NCI-H2227 (cell line): ENCODE data around the gene LMTK2.
A peak's percentile ranks its signal among the peaks of the same experiment; 100 is the strongest.

ENCODE experiments used
- DNase-seq: peaks from one replicate; lab custom pipeline; 2025; ENCODE audit not compliant: unreplicated experiment; lab: John Stamatoyannopoulos, UW

LMTK2 gene

DNA sequence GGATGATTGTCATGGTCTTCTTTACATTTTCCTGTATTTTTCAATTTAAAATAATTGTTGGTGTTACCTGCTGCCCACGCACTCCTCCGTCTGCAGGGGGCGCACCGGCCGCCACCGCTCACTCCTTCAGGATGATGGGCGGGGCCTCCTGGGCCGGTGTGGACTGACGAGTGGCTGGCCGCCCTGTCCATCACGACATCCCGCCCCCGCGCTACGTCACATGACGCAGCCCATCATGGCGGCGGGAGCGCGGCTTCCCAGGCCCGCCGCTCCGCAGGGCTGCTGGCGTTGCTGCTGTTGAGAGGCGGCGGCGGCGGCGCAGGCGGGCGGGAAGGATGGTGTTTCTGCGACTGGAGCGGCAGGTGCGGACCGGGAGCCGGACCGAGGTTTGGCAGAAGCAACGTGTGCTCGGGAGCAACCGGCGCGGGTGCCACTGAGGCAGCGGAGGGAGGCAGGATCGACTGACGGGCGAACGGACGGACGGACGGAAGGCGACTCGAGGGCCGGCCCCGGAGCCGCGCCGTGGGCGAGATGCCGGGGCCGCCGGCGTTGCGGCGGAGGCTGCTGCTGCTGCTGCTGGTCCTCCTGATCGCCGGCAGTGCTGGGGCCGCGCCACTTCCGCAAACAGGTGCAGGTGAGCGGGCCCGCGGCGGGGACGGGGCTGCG is at the start of gene LMTK2:
LMTK2 (plus strand) TSS at position 216 of the 666 bp plus-strand sequence; CDS start at position 532, 316 bp downstream.
- peak; percentile 96 for DNase-seq

DNA sequence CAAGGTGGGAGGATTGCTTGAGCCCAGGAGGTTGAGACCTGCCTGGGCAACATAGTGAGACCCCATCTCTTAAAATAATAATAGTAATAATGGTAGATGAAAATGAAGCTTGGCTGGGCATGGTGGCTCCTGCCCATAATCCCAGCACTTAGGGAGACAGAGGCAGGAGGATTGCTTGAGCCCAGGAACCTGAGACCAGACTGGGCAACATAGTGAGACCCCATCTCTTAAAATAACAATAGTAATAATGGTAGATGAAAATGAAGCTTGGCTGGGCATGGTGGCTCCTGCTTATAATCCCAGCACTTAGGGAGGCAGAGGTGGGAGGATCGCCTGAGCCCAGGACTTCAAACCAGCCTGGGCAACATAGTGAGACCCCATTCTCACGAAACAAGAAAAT is 49.5 kb upstream of the LMTK2 start:
- DNase-seq = no peak

DNA sequence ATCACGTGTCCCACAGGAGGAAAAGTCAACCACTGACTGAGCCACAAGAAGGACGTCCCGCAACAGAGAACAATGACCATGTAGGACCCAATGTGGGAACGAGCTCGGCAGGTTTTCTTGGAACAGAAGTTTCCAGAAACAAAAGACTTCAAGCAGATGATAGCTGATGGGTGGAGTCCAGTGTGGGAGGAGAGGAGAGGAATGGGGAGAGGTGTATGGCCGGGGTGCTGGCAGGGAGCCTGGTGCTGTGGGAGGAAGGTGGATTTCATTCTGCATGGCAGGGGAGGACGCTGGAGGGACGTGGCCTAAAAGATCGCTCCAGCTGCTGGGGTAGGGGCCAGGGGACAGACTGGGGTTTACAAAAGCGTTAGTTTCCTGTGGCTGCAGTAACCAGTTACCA is 48.5 kb upstream of the LMTK2 start:
- no peak for DNase-seq

DNA sequence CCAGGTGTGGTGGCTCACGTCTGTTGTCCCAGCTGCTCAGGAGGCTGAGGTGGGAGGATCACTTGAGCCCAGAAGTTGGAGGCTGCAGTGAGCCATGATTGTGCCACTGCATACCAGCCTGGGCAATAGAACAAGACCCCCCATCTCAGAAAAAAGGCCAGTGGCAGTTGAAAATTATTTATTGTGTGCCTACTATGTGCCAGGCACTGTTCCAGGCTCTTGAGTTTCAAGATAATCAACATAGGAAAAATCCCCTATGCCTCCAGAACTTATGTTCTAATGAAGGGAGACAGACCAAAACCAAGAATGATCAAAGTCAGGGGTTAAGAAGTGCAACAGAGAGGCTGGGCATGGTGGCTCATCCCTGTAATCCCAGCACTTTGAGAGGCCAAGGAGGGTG is 42.4 kb upstream of the LMTK2 start:
- no peak for DNase-seq

DNA sequence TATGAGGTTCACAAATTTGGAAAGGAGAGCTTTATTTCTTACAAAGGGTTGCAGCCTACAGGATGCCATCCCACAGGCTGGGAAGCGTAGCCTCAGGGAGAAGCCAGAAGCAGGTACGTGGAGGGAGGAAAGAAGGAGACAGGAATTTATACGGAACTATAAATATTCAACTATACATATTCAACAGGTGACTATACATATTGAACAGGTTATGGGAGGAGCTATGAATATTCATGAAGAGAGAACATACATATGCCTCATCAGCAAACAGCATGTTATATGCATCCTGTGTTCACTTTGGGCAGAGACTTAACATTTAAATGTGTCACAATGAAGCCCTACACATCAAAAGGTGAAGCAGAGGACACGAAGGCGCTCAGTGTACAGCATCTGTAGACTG is 40.5 kb upstream of the LMTK2 start:
- no peak for DNase-seq

DNA sequence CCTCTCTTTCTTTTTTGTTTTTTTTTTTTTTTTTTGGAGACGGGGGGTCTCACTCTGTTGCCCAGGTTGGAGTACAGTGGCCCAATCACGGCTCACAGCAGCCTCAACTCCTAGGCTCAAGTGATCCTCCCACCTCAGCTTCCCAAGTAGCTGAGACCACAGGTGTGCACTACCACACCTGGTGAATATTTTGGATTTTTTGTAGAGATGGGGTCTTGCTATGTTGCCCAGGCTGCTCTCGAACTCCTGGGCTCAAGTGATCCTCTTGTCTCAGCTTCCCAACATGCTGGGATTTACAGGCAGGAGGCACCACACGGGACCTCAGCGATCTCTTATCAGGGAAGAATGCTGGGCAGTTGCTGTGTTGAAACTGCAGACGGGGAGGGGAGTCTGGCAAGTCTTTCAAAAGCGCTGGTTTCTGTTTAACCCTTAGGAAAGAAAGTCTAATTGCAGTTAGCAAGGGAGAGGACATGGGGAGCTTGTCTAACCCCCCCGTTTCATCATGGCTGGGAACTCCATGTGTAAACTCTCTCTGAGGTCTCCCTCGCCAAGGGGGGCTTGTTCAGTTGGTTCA is 39.6 kb upstream of the LMTK2 start:
- DNase-seq = no peak

DNA sequence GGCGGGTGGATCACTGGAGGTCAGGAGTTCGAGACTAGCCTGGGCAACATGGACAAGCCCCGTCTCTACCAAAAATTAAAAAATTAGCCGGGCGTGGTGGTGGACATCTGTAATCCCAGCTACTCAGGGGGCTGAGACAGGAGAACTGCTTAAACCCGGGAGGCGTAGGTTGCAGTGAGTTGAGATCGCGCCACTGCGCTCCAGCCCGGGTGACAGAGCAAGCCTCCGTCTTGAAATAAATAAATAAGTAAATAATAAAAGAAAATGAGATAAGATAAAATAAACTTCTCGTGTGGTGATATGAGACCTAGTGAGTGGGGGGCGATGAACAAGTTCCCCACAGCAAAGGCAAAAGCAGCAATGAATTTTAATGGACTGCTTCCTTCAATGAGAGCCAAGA is 33.6 kb upstream of the LMTK2 start:
- no peak for DNase-seq

DNA sequence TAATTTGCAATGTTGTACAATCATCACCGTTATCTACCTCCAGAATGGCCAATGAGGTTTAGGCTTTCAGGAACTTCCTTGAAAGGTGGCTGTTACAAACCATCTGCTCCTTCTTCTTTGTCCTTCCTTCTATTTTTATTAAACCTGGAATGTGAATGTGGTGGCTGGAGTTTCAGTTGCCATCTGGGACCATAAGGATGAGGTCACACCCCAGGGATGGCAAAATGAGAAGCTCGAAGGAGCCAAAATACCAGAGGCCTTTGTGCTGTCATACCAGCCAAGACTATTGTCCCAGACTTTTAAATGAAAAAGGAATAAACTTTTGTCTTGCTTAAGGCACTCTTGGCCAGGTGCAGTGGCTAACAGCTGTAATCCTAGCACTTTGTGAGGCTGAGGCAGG is 30.9 kb upstream of the LMTK2 start:
- no peak for DNase-seq

DNA sequence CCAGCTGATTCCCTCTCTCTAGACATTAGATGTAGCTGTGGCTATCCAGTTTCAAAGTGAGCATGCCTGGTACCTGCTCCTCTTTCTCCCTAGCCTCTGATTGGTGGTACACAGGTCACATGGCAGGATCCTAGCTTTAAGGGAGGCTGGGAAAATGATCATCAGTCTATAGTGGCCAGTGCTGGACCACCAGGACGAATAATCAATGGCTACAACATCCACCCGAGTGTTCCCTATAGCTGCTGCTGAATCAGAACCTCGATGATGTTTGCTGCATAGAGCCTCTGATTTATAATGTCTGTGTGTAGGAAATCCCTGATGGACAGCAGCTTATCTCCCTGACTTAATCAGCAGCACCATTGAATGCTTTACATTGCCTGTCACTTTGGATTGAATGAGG is 28.9 kb upstream of the LMTK2 start:
- no peak for DNase-seq

DNA sequence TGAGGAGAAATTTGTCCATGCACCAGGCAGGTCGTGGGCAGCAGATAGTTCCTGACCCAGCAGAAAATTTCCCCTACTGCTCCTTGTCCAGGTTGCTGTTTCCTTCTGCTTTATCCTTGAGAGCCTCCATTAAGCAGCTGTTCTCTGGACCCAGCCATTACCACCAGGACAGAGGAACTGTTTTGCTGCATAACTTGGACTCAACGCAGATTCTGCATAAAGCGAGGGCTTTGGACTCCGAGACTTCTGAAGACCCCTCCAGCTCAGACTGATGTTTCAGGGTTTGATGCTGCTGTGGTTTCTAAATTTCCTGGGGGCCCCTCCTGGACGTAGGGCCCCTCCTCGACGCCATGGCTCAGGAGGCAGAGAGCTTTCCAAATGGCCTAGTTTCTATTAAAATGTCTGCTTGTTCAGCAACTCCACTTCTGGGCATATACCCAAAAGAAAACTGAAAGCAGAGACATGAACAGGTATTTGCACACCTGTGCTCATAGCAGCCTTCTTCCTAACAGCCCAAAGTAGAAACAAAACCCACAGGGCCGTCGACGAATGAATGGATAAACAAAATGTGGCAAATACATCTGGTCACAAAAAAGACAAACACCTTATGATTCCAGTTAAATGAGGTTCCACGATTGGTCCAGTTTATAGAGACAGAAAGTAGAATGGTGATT is 28.3 kb upstream of the LMTK2 start:
- DNase-seq = no peak

DNA sequence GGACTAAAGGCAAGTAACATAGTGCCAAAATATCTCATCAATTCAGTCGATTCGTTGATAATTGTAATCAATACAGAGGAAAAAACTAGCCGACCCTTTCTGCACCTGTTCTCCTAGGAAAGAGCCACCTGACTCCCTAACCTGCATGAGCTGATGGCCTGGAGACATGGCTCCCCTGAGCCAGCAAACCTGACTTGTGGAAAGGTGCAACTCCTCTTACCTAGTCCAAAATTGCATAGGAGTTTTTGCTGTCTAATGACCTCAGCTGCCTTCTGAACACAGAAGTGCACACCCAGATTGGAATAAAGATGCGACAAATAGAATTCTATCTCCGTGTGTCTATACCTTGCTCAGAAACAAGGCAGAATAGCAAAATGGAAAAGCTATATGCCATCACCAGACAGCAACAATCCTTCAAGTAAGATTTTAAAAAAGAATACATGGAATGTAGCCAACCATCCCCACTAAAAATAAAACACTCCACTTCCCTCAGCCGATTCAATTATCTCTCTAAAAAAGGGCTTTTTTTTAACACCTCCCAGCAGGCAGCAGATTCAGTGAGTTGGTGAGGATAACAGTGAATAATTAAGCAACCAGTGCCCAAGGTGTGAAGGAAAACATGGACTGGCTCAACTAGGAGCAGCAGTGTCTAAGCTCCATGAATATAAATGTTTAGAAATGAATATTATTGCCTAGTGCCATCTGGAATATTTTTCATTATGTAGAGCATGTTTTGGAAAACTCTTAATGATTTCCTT is 26.6 kb upstream of the LMTK2 start:
- peak; percentile 73 for DNase-seq

DNA sequence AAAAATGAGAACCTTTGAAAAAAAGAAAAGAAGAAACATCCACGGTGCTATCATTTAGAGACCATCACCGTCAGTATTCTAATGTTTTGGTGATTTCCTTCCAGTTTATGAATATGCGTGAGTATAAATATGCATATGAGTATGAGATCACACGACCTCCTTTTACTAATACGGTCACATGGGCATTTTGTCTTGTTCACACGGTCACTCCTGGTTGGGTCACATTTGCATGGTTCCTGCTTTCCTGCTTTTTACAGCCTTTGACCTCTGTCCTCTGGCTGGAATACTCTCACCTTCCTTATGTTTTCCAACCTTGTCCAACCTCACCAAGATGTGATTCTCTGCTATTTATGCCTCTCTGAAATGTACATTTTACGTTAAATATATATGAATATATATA is 25.3 kb upstream of the LMTK2 start:
- DNase-seq = no peak

DNA sequence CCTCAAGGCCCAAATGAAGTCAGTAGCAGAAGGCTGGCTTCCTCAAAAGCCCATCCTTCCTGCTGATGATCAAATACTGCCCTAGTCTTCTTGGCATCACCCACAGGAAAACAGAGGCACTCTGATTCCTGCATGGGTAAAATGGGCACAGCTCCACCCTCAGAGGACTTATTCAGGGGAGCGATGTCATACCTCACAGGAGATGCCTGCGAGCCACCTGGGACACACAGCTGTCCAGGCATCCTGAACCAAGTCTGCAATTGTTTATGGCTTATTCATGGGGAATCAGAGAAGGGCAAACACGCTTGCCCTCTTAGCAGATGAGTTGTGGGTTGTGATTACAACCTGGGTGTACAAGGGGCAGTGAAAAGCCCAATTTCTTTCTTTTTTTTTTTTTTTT is 22.0 kb upstream of the LMTK2 start:
- DNase-seq = no peak

DNA sequence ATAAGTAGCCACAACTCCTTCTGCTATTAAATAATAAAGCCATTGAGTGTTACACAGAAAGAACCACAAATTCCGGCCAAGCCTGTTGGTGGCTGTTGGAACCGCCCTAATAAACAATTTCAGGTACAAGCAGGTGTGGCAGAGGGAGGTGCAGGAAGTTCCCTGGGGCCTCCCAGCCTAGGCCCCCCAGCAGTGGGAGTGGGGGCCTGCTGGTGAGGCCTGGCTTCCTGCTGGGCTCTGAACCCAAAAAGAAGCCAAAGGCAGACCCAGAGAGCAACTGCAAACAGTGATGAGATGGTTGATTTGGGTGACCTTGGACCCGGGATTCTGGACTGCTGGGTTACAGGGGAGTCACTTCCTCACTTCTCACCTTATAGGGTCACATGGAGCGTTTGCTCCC is 21.0 kb upstream of the LMTK2 start:
- no peak for DNase-seq

DNA sequence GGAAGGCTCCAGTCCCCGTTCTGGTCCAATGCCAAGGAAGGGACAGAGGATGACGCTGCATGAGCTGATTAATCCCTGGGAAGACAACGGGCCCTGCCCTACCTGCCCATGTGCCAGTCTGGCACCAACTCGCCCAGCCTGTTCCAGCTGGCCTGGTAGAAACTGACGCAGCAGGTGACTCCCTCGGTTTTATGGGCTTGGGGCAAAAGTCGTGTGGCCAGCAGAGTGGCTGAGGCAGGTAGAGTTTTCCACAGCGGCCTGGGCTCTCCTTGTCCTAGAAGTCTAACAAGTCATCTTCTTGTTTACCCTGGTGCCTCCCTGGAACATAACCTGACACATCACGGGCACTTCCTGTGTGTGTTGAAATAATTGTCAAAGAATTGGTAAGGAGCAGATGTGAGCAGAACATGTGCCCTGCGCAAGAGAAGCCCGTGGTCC is 20.4 kb upstream of the LMTK2 start:
- DNase-seq = no peak

DNA sequence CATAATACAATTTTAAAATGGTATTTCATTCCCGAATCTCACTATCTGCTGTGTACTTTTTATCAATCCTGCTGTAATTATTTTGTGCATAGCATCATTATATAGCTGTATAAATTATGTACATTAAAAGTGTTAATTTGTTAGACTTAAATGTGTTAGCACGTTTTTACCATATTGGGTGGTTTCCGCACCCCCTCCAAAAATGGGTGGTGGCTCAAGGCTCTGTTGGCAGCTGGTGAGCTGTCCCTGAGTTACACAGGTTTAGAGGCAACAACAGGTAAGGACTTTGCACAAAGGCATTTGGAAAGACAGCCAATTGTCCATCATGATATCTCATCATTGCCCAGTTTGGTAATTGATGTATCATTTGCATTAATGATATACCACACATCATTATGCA is 18.6 kb upstream of the LMTK2 start:
- DNase-seq = no peak

DNA sequence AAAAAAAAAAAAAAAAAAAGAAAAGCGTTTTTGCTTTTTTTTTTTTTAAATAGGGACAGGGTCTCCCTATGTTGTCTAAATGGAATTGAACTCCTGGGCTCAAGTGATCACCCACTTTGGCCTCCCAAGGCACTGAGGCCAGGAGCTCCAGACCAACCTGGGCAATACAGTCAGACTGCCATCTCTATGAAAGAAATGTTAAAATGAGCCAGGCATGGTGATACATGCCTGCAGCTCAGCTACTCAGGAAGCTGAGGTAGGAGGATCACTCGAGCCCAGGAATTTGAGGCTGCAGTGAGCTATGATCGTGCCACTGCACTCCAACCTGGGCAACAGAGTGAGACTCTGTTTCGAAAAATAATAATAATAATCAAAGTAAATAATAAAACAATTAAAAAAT is 16.5 kb upstream of the LMTK2 start:
- no peak for DNase-seq

DNA sequence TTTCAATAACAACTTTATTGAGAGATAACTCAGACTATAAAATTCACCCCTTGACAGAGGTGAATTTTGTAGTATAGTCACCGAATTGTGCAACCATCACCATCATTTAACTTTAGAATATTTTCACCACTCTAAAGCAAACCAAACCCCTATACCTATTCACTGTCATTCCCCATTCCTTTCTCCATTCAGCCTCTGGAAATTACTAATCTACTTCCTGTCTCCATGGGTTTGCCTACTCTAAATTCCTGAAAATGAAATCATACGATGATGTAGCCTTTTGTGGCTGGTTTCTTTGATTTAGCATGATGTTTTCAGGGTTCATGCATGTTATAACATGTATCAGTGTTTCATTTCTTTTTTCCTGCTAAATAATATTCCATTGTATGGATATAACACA is 15.6 kb upstream of the LMTK2 start:
- DNase-seq = no peak

DNA sequence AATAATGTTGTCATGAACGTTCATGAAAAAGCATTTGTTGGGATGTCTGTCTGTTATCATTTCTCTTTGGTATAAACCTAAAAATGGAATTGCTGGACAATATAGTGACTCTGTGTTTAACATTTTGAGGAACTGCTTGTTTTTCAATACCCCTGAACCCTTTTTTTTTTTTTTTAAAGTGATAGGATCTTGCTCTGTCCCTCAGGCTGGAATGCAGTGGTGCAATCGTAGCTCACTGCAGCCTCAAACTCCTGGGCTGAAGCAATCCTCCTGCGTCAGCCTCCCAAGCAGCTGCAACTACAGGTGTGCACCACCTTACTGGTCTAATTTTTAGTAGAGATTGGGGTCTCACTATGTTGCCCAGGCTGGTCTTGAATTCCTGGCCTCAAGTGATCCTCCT is 15.1 kb upstream of the LMTK2 start:
- no peak for DNase-seq

DNA sequence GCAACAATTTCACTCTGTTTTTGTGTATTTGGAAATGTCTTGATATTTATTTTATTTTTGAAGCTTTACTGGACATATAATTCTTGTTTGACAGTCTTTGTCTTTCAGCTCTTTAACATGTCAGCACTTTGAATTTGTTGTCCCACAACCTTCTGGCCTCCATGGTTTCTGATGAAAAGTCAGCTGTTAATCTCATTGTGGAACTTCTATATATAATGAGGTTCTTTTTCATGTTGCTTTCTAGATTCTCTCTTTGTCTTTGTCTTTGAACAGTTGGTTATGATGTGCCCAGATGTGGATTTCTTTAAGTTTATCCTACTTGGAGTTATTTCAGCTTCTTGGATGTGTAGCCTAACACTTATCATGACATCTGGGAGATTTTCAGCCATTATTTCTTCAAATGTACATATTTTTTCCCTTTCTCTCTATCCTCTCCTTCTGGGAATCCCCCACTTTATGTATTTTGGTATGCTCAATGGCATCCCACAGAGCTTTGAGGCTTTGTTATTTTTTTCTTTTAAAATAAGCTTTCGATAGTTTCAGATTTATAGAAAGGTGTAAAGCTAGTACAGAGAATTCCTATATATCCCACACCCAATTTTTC is 9.5 kb upstream of the LMTK2 start:
- peak; percentile 9 for DNase-seq

DNA sequence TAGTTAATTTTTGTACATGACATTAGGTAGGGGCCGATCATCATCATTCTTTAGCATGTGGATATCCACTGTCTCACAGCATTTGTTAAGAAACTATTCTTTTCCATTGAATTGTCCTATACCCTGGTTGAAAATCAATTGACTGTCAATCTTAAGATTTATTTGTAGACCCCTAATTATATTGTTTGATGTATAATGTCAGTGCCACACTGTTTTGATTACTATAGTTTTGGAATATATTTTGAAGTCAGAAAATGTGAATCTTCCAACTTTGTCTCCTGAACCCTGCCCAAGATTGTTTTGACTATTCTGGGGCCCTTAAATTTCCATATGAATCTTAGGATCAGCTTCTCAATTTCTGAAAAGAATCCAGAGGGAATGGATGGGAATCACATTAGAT is 6.6 kb upstream of the LMTK2 start:
- no peak for DNase-seq

DNA sequence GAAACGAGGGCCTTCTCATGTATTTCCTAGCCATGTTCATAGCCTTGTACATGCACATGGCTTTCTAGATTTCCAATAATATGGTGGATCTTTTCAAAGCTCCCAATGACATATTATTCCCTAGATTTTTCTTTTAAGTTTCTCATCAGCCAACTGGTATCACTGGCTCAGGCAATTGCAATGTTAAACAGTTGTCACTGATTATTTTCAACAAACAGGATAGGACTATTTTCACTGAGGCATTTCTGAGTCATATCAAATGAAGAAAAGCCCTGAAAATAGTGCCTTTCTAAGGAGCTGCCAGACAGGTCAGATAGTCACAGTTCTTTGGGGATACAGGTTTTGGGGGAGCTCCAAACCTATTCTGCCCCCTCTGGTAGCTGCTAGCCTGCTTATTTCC is 4.5 kb upstream of the LMTK2 start:
- DNase-seq = no peak
